HCT116 (cell line): Measurements from ENCODE around the gene ZNF319.

Source experiments
- ATF3 ChIP-seq: IDR thresholded peaks from 2 replicates; pipeline ENCODE4 v1.6.1; 2012
- EZH2 ChIP-seq: fragments of 200-600 bp; sonication (generic); IDR thresholded peaks from 2 replicates; pipeline ENCODE4 v1.6.1; 2017; ENCODE audit warnings: antibody characterized with exemption, mixed run types
- EZH2phosphoT487 ChIP-seq: fragments of 200-600 bp; IDR thresholded peaks from 2 replicates; pipeline ENCODE4 v1.6.1; 2018; ENCODE audit warnings: antibody characterized with exemption, borderline replicate concordance
- POLR2A ChIP-seq: IDR thresholded peaks from 2 replicates; pipeline ENCODE4 v1.7.0; 2011; ENCODE audit warnings: borderline replicate concordance; ENCODE audit not compliant: insufficient read depth, insufficient read length; ENCODE audit errors: extremely low read depth
- POLR2AphosphoS5 ChIP-seq: IDR thresholded peaks from 2 replicates; pipeline ENCODE4 v1.6.1; 2011; ENCODE audit warnings: mild to moderate bottlenecking, low read depth, low read length, moderate library complexity
- REST ChIP-seq: IDR thresholded peaks from 2 replicates; pipeline ENCODE4 v1.6.1; 2012; ENCODE audit warnings: low read depth
- SP1 ChIP-seq: IDR thresholded peaks from 2 replicates; pipeline ENCODE4 v1.6.1; 2012; ENCODE audit warnings: low read depth
- ZFX ChIP-seq: fragments of 450-650 bp; IDR thresholded peaks from 2 replicates; pipeline ENCODE4 v1.6.1; 2017
- ZNF274 ChIP-seq: fragments of 200-500 bp; sonication (Bioruptor generic); IDR thresholded peaks from 2 replicates; pipeline ENCODE4 v1.6.1; 2014; ENCODE audit warnings: mild to moderate bottlenecking, low read depth, low read length, inconsistent platforms
- TF ChIP-seq, protein P1 (sequence below), 3 experiments: fragments of 200-600 bp in 1 of 3; sonication (generic) in 1 of 3; IDR thresholded peaks in 2 of 3; conservative IDR thresholded peaks in 1 of 3; 2 replicates each; pipeline ENCODE4 v1.5.1; 2012 to 2017; ENCODE audit warnings: low read depth in 2 of 3, low read length in 2 of 3, antibody characterized with exemption in 1 of 3, borderline replicate concordance in 1 of 3, control low read depth in 1 of 3, mild to moderate bottlenecking in 1 of 3, mixed read lengths in 1 of 3, mixed run types in 1 of 3, moderate library complexity in 1 of 3; ENCODE audit not compliant: insufficient read depth in 1 of 3
- TF ChIP-seq, protein P2 (sequence below): IDR thresholded peaks from 2 replicates; pipeline ENCODE4 v1.6.1; 2012

- TF ChIP-seq POLR2A = no peak
- no peak for TF ChIP-seq ATF3
- no peak for TF ChIP-seq ZNF274
- TF ChIP-seq, protein P1, sequence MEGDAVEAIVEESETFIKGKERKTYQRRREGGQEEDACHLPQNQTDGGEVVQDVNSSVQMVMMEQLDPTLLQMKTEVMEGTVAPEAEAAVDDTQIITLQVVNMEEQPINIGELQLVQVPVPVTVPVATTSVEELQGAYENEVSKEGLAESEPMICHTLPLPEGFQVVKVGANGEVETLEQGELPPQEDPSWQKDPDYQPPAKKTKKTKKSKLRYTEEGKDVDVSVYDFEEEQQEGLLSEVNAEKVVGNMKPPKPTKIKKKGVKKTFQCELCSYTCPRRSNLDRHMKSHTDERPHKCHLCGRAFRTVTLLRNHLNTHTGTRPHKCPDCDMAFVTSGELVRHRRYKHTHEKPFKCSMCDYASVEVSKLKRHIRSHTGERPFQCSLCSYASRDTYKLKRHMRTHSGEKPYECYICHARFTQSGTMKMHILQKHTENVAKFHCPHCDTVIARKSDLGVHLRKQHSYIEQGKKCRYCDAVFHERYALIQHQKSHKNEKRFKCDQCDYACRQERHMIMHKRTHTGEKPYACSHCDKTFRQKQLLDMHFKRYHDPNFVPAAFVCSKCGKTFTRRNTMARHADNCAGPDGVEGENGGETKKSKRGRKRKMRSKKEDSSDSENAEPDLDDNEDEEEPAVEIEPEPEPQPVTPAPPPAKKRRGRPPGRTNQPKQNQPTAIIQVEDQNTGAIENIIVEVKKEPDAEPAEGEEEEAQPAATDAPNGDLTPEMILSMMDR (IDR thresholded peaks at IDR 0.05 in 2 of 3, conservative IDR thresholded peaks at IDR 0.05 in 1 of 3; ENCODE audit: borderline replicate concordance in 1 of 3, insufficient read depth in 1 of 3, low read depth in 2 of 3, low read length in 2 of 3) = no peak
- TF ChIP-seq REST = no peak
- TF ChIP-seq ZFX = no peak
- TF ChIP-seq POLR2AphosphoS5 = peak; percentile 17; the same call in 1 of the 2 replicates
- no peak for TF ChIP-seq EZH2
- TF ChIP-seq, protein P2, sequence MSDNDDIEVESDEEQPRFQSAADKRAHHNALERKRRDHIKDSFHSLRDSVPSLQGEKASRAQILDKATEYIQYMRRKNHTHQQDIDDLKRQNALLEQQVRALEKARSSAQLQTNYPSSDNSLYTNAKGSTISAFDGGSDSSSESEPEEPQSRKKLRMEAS = no peak; the same call in 1 of the 2 replicates
- no peak for TF ChIP-seq EZH2phosphoT487
- TF ChIP-seq SP1 = no peak
These were observed 26.9 kb upstream of the ZNF319 start for GRCh38 chr16:58027161-58027915.
